Stimulated activated CD8-positive, alpha-beta memory T cell treated with anti-CD3 and anti-CD28 coated beads, Interleukin-2, amount 100 ng/mL, for 48 hours (primary cell): ENCODE results near the gene FAM174A.
"Not testable (repeated sequence)": the region's sequence is repeated elsewhere in the genome, so short reads cannot be mapped to it uniquely, and the experiment has no call there.

Source experiments
- DNase-seq, 2 donors: peaks; one replicate each; pipeline ENCODE4 v3.0.0-alpha.2; 2020; ENCODE audit warnings: low read depth in 2 of 2

FAM174A gene

DNA sequence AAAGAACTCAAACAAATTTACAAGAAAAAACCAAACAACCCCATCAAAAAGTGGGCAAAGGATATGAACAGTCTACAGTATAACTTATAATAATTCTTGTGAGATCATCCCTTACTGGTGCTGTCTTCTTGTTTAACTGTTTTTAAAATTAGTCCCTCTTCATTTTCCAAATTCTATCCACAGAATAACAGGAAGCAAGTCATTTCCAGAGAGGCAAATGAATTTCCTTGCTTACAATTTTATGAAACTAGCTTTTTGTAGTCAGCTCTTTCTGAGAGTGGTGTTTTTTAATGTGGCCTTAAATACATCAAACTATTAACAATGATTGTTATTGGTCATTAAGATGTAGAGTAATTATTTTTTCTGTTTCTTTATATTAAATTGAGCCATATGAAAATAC lies 40.6 kb downstream of the FAM174A start:
- DNase-seq, result no peak

DNA sequence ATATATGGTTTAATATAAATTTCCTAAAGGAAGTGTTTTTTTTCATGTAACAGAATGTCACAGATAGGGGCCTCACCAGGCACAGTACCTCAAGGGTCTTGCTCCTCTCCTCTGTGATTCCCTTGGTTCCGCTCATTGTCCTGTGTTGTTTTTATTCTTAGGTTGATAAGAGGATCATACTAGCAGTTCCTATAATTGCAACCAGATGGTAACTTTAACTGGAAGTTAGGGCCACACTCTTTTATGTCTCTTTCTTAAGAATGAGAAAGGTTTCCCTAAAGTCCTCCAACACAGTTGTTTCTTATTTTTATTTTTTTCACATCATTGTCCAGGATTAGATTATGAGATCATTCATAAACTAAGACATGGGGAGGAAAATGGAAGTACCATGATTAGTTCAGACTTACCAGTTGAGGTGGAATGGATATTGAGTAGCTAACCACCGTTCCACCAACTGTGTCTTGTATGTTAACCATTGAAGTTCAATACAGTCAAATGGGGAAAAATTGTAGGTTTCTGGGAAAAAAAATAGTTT lies 41.1 kb downstream of the FAM174A start:
- DNase-seq, result no peak

DNA sequence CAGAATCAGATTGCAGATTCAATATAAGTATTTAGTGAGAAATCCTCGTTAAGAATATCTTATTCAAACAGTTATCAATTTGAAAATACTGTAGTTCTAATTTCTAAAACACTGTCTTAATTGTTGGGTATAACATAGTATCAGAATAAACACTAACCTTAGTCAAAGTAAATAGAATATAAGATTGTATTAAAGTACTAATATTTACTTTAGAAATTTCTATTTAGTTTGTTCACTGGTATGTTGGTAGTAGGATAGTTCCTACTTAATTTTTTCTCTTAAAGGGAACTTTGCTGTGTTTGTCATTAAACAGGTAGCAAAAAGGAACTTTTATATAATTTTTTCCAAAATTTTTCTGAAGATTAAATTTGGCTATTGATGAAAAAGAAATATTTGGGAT lies 42.3 kb downstream of the FAM174A start:
- DNase-seq, result no peak

DNA sequence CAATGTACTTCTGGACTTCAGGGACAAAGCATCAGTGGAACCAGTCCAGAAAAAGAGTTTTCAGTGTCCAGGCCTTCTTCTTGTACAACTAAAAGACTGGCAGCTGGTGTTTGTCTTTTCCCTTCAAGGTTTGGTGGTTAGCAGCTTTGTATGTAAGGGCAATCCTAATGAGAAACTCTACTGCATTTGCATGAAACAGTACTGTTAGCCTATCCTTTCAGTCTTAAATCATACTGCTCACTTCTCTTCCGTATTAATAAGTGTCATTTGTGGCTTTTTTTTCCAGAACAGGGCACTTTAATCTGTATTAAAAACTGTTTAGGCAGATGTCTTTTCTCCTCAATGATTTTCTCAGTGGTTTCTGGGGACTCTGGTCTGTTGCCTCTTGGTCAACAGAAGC lies 48.9 kb downstream of the FAM174A start:
- no peak for DNase-seq

DNA sequence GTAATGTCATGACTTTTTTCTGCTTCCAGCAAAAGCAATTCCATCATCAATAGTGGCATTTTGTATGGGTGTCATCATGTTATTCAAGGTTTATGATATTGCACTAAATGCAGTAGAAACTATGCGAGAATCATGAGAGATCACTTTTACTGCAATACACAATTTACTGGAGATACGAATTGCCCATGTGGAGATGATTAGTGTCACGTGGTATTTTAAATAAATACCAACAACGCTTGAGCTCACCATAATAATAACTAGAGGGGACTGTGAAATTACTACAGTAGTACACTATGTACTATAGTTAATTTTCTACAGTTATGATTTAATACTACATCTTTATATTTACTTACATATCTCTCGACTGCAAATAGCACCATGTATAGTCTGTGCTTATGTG lies 49.7 kb downstream of the FAM174A start:
- no peak for DNase-seq

DNA sequence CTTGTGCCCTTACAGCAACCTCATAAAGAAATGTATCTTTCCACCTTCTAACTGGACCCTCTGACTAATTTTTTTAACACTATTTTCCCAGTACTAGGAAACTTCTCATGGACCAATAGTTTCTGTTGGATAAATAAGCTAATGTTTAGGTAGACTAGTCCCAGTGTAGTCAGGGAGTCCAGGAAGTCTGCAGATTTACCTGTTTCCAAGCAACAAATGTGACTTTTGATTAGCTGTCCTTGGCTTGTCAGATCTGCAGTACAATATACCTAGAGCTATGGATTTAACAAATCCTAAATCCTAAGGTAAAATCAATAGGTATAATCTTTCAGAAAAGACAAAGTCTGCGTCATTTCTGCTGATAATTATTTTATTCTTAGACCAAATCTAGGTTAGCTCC lies 55.7 kb downstream of the FAM174A start:
- DNase-seq, result no peak

DNA sequence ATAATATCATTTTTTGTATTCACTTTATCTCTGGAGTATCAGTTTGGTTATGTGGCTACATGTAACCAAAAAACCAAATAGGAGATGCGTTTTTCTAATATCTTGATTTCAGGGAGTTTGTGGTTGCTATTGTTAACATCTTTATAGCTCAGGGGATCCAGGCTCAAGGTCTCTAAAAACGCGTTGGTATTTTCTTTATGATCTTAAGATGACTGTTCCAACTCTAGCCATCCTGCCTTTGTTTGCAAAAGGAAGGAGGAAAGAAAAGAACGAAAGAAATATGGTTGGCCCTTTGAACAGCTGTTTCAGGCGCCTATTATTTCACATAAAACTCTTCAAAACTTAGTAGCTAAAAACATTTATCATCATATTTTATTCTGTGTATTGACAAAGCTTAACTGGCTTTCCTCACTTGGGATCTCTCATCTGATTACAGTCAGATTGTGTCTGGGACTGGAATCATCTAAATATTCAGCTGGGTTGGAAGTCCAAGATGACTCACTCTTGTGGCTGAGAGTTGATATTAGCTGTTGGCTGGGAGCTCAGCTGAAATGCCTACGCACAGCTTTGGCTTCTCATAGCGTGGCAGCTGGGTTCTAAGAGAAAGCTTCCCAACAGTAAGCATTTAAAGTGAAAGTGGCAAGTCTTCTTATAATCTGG lies 60.1 kb downstream of the FAM174A start:
- DNase-seq, result no peak

DNA sequence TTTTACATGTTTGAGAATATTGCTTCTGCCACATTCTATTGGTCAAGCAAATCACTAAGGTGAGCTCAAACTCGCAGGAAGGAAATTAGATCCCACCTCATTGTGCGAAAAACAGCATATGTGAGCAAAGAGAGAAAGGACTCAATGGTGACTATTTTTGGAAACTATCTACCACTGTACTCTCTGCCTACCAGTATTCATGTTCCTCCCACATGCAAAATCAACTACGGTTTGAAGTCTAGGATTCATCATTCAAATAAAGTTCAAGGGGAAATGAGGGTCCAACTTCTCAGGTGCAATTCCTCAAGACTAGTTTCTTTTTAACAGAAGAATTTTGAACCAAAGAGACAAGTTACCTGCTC lies 60.6 kb downstream of the FAM174A start:
- DNase-seq, result no peak

DNA sequence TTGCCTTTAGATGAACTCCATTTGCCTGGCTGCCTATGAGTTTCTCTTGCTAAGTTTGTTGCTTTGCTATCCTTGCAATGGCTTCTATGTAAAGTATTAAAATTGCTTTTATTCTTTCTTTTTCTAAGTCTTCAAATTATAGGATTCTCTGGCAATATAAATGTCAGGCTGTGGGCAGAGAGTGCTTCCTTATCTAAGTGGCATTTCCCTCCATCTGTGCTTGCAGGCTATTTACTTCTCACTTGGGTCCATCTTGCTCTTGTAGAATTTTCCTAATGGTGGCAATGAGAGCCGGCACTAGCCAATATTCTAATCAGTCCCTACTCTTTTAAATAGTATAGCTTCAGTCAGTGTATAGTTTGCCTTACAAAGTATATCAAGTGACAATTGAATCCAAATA lies 63.3 kb downstream of the FAM174A start:
- no peak for DNase-seq

DNA sequence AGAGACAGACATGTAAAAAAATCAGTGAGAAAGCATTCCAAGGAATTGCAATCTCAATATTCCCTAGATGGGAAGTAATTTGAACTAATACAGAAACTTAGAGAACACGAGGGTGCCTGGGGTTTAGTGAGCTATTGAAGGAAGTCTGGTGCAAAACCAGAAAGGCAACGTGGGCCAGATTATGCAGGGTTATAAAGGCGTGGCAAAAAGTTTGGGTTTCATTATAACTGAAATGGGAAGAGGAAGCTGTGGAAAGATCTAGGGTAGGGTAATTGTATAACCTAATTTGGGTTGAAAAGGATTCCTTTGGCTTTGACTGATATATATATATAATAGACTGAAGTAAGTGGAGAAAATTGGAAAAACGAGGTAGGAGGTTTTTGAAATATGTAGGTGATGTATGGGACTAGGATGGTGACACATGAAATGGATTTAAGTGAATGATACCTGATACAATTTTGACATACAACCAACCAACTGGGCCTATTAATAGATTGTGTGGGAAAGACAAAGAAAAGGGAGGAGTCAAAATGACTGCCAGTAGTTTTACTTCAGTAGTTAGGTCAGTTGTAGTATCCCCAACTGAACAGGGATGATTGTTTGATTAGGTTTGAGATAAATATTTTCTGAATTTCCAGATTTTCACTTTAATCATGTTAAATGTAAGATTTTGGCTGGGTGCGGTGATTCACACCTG lies 65.3 kb downstream of the FAM174A start:
- DNase-seq, result no peak

DNA sequence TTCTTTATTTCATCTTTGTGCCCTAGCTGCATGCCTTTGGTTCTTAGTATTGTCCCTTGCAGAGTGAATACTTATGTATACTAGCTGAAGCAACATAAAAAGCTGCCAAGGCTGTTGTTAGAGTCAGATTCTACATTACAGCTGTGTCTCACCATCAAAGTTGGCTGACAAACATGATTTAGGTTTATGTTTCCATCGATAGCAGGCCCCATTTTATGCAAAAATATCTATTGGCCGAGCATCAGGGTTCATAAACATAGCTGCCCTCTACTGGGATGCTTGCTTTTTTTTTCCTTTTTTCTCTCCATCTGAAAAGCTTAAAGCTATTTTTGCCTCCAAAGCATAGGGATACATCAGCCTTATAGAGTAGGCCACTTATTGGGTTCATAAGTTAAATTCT lies 68.0 kb downstream of the FAM174A start:
- DNase-seq, result no peak

DNA sequence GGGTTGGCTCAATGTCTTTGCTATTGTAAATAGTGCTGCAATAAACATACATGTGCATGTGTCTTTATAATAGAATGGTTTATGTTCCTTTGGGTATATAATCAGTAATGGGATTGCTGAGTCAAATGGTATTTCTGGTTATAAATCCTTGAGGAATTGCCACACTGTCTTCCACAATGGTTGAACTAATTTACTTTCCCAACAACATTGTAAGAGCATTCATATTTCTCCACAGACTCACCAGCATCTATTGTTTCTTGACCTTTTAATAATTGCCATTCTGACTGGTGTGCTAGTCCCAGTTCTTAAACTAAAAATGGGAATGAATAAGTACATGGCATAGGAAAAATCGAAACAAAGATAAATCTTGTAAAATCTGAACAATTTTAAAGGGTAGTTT lies 68.8 kb downstream of the FAM174A start:
- DNase-seq, result not testable (repeated sequence)

DNA sequence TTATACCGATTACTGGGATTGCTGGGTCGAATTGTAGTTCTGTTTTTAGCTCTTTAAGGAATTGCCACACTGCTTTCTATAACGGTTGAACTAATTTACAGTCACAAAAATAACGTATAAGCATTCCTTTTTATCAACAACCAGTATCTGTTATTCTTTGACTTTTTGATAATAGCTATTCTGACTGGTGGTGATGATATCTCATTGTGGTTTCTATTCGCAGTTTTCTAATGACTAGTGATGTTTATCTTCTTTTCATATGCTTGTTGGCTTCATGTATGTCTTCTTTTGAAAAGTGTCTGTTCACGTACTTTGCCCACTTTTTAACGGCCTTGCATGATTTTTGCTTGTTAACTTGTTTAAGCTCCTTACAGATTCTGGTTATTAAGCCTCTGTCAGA lies 74.4 kb downstream of the FAM174A start:
- no peak for DNase-seq

DNA sequence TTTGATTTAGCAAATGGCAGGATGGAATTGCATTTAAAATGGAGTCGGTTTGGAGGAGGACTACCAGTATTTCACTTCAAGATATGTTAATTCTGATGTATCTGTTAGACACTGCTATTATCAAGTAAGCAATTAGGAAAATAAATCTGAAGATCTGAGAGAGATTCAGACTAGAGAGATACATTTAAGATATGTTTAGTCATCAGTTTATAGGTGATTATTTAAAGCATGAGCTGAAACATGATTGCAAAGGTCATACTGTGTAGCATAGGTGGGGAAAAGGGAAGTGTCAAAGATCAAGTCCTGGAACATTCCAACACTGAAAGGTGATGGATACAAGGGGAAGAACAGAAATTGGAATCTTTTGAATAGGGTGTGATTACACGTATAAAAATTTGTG lies 79.1 kb downstream of the FAM174A start:
- DNase-seq, result no peak

DNA sequence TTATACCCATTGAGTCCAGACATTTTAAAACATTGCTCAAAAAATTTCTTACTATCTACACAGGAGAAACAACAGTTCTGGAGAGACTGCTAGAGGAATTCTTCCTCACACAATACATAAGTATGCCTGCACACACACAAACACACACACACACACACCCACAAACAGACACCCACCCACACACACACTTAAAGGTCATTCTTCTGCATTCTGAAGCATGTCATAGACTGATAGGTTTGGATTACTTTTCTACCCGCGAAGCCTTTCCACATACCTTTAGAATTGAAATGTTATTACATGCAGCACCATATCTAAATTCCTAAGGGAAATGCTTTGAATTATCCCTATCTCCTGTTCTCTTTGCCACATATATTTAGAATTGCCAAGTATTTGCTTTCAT lies 80.2 kb downstream of the FAM174A start:
- no peak for DNase-seq

DNA sequence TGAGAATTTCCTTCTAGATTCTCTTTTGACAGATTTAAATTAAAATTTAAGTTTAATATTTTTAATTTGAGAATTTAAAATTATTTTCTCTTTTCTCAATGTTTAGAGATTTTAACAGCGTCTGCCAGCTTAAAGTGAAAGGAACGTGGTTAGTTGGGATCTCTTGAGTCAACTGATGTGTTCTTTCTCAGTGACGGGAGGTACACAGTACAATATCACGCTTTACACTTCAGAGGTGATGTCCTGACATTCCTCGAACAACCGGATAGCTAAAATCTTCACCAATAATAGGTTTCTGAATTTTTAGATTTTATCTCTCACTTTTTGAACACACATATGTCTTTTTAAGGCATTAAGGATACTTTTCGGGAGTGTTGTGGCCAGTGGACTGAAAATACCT lies 81.1 kb downstream of the FAM174A start:
- DNase-seq, result no peak

DNA sequence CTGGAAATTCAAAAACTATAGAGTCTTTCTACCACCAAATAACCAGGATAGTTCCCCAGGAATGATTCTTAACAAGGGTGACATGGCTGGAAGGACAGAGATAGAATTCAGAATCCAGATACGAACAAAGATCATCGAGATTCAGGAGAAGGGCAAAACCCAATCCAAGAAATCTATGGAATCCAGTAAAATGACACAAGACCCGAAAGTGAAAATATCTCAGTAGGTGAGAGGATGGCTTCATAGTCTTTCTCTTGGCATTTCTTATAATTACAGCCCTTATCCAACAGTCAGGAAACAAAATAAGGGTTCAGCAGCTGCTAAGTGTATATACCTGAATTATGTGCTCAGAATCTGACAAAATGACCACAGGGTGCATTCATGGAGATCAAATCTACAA lies 81.8 kb downstream of the FAM174A start:
- no peak for DNase-seq

DNA sequence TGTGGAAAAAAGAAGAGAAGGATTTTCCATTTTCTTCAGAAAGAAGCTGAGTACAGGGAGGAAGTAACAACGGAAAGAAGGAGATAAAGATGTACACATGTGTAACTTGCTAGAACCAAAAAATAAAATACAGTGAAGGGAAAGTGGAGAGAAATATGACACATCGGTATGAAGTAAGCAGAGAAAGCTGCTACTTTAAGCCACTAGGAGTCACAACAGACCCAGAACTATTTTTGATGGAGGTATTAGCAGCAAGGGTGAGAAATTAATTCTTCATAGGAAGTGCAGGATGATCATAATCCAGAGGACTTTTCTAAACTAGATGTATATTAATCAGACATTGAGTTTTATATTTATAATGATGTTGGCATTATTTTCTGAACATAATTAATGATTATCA lies 88.5 kb downstream of the FAM174A start:
- no peak for DNase-seq

DNA sequence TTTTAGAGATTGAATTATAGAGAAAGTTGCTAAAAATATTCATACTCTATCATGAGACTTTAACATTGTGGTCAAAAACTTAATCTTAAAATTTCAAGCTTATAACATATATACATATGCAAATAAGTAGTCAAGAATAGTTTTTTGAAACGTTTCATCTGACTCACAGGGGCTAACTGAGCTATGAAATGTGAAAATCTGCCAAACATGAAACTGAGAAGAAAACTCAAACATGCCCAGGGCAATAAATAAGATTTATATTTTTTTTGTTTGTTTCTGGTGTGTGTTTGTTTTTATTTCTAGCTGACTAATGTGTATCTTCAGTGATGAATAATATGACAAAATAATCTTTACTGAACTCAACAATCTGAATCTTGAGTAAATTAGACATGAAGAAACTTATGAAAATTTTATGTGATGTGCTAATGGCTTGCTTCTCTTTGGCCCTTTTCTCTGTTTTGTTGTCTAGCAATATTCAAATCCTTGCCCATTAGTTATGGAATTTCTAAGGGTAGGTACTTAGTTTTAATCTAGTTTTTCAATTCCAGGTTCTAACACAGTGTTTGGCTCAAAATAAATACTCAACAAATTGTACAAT lies 99.9 kb downstream of the FAM174A start:
- DNase-seq, result no peak
